ENCODE measurements around the gene WWOX.

WWOX gene

DNA sequence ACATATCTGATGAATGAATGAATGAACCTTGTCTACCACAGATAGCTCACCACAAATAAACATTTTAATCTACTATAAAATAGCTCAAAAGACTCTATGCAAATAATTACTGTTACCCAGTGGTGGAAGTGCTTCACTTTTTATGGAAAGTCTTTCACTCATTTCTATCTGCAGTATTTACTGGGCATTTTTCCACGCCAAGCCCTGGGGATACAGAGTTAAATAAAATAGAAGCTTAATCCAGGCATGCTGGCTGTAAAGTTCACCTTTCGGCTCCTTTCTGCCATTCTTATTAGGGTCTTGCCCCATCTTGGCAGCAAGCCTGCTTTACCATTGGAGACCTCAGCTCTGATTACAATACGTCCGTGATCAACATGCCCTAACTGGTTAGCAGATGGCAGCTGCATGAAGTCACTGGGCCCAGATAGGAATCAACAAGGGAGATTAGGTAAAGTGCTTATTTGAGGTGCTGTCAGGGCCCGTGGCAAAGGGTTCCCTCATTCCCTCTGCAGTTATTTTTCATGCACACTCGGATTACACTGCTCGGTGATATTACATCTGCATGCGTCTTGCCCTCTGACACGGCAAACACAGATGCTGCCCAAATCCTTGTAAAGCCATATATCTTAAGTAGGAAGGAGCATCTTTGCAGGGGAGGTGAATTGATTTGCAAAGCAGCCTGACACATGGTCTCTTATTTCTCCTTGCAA, 648.9 kb downstream of the WWOX start:
- no peaks in the 10 kb centered on the region for H3K27me3 Mint-ChIP-seq
- H3K4me3 Mint-ChIP-seq = peak overlapping the region; percentile 72
- H3K9me3 Mint-ChIP-seq = no peaks in the 10 kb centered on the region
- DNase-seq (ENCODE audit: low spot score in 2 of 2) (no peak), ATAC-seq (replicated peaks; ENCODE audit: extremely low read depth, poor library complexity, severe bottlenecking) (no peak)
- H3K4me1 Mint-ChIP-seq = peaks cover 70% of the 10 kb centered on the region
- H3K27ac Mint-ChIP-seq (ENCODE audit: low read depth) = no peak overlapping the region
- peaks cover 1% of the 10 kb centered on the region for H3K36me3 Mint-ChIP-seq (ENCODE audit: insufficient read depth)

- H3K9me3 Mint-ChIP-seq = no peaks in the 10 kb centered on the region
- H3K27ac Mint-ChIP-seq (ENCODE audit: low read depth) = peak overlapping the region; percentile 83
- H3K4me1 Mint-ChIP-seq = peaks cover 65% of the 10 kb centered on the region
- DNase-seq (ENCODE audit: low spot score in 2 of 2) (no peak), ATAC-seq (replicated peaks; ENCODE audit: extremely low read depth, poor library complexity, severe bottlenecking) (peak; percentile 84)
- no peaks in the 10 kb centered on the region for H3K36me3 Mint-ChIP-seq (ENCODE audit: insufficient read depth)
- H3K27me3 Mint-ChIP-seq = no peaks in the 10 kb centered on the region
- peak overlapping the region; percentile 72 for H3K4me3 Mint-ChIP-seq
These were observed 650.4 kb downstream of the WWOX start for GRCh38 chr16:78749745-78750268.

DNA sequence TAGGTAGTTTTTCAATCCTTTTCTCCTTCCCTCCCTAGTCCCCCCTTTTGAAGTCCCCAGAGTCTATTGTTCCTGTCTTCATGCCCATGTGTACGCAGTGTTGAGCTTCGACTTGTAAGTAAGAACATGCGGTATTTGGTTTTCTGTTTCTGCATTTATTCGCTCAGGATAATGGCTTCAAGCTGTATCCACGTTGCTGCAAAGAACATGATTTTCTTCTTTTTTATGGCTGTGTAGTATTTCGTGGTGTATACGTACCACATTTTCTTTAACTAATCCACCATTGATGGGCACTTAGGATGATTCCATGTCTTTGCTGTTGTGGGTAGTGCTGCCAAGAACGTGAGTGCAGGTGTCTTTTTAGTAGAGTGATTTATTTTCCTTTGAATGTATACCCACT, 651.2 kb downstream of the WWOX start:
- Mint-ChIP-seq H3K27ac (ENCODE audit: low read depth) (peak overlapping the region; percentile 83), H3K9me3 (no peaks in the 10 kb centered on the region), H3K36me3 (ENCODE audit: insufficient read depth) (peaks cover 2% of the 10 kb centered on the region), H3K4me1 (peaks cover 62% of the 10 kb centered on the region), H3K4me3 (peak overlapping the region; percentile 72), H3K27me3 (no peaks in the 10 kb centered on the region)
- DNase-seq (ENCODE audit: low spot score in 2 of 2) (no peak), ATAC-seq (replicated peaks; ENCODE audit: extremely low read depth, poor library complexity, severe bottlenecking) (no peak)

DNA sequence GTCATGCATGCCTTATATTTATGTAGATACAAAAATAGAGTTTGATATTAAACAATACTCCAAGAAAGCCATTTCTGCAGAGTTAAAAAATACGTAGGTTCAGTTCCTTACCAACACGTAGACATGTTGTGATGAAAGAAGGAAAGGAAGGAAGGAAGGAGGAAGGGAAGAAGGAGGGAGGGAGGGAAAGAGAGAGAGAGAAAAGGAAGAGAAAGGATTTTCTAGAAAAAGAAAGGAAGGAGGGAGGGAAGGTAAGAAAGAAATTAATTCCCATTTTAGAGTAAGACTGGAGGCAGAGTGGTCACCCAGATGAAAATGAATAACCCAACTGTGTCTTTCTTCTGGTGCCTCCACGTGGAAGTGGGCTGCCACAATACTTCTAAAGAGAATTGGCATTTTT, 652.1 kb downstream of the WWOX start:
- H3K4me3 Mint-ChIP-seq = peak overlapping the region; percentile 43
- H3K27ac Mint-ChIP-seq (ENCODE audit: low read depth) = peak overlapping the region; percentile 46
- H3K9me3 Mint-ChIP-seq = peaks cover 6% of the 10 kb centered on the region

GRCh38 chr16:78754713-78755112, 655.3 kb downstream of the WWOX start:
- Mint-ChIP-seq H3K36me3 (ENCODE audit: insufficient read depth) (peaks cover 2% of the 10 kb centered on the region), H3K27ac (ENCODE audit: low read depth) (no peak overlapping the region), H3K4me1 (peaks cover 35% of the 10 kb centered on the region), H3K27me3 (no peaks in the 10 kb centered on the region), H3K9me3 (peaks cover 7% of the 10 kb centered on the region), H3K4me3 (no peak overlapping the region)
- DNase-seq (ENCODE audit: low spot score in 2 of 2) (no peak), ATAC-seq (replicated peaks; ENCODE audit: extremely low read depth, poor library complexity, severe bottlenecking) (no peak)

More for the DNA sequence above, 652.1 kb downstream of the WWOX start:
- no peak for DNase-seq (ENCODE audit: low spot score in 2 of 2)
- ATAC-seq (replicated peaks; ENCODE audit: extremely low read depth, poor library complexity, severe bottlenecking) = no peak
- Mint-ChIP-seq H3K4me1 (peaks cover 67% of the 10 kb centered on the region), H3K27me3 (no peaks in the 10 kb centered on the region), H3K36me3 (ENCODE audit: insufficient read depth) (peaks cover 2% of the 10 kb centered on the region)

DNA sequence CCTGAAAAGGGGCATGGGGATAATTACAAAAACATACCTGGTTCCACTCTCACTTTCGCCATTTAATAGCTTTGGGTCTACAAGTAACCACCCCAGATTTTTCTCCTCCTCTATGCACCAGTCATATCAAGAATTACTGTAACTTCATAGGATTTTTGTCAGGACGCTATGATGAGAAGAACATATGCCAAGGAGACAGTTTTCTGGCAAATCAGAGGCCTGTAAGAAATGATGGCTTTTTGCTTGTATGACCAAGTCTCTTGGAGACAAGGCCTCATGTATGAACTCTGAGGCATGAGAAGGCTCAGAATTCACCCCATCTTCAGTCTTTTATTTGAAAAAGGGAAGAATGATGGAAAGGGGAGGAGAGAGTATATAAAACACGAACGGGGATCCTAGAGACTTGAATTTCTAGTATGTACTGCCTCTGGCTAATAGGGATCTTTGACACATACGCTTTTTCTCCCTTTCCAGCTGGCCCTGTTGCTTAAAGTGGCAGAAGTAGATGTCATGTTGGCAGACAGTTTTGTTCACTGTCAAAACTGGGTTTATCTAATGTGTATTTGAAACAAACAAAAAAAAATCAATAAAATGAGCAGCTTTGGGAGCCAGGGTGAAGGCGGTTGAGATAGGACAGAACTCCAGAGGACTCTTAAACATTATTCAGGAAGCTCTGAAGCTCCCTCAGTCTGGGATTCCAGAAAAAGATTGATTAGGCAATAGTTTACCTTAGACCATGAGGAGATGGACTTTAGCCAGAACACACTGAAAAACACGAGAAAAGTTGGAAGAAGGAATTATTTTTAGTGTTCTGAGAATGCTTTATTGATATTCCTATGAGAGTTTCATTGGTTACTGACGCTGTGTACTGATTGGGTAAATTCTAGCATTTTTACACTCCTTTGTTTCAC, 656.6 kb downstream of the WWOX start:
- H3K36me3 Mint-ChIP-seq (ENCODE audit: insufficient read depth) = peaks cover 2% of the 10 kb centered on the region
- no peak for DNase-seq (ENCODE audit: low spot score in 2 of 2)
- H3K9me3 Mint-ChIP-seq = peaks cover 7% of the 10 kb centered on the region
- no peak overlapping the region for H3K4me3 Mint-ChIP-seq
- H3K27me3 Mint-ChIP-seq = no peaks in the 10 kb centered on the region
- H3K4me1 Mint-ChIP-seq = peaks cover 23% of the 10 kb centered on the region
- H3K27ac Mint-ChIP-seq (ENCODE audit: low read depth) = no peak overlapping the region
- ATAC-seq (replicated peaks; ENCODE audit: extremely low read depth, poor library complexity, severe bottlenecking) = no peak

- peaks cover 12% of the 10 kb centered on the region for H3K4me1 Mint-ChIP-seq
- no peak for DNase-seq (ENCODE audit: low spot score in 2 of 2)
- H3K27ac Mint-ChIP-seq (ENCODE audit: low read depth) = no peak overlapping the region
- H3K9me3 Mint-ChIP-seq = peaks cover 7% of the 10 kb centered on the region
- H3K36me3 Mint-ChIP-seq (ENCODE audit: insufficient read depth) = peaks cover 4% of the 10 kb centered on the region
- no peak overlapping the region for H3K4me3 Mint-ChIP-seq
- no peak for ATAC-seq (replicated peaks; ENCODE audit: extremely low read depth, poor library complexity, severe bottlenecking)
- H3K27me3 Mint-ChIP-seq = no peaks in the 10 kb centered on the region
These were observed 660.1 kb downstream of the WWOX start for GRCh38 chr16:78759596-78759995.

DNA sequence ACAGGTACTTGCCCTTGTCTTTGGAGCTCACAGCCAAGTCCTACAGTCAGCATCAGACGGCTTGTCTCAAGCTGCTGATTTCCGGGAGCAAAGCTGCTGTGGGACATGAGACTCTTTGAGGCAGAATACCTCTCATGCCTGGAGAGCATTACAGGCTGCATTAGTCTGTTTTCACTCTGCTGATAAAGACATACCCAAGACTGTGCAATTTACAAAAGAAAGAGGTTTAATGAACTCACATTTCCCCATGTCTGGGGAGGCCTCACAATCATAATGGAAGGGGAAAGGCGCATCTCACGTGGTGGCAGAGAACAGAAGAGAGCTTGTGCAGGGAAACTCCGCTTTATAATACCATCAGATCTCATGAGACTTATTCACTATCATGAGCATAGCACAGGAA, 661.2 kb downstream of the WWOX start:
- Mint-ChIP-seq H3K4me3 (no peak overlapping the region), H3K36me3 (ENCODE audit: insufficient read depth) (peaks cover 2% of the 10 kb centered on the region), H3K4me1 (peaks cover 14% of the 10 kb centered on the region), H3K27me3 (no peaks in the 10 kb centered on the region), H3K27ac (ENCODE audit: low read depth) (no peak overlapping the region), H3K9me3 (peaks cover 7% of the 10 kb centered on the region)
- ATAC-seq (replicated peaks; ENCODE audit: extremely low read depth, poor library complexity, severe bottlenecking) (no peak), DNase-seq (ENCODE audit: low spot score in 2 of 2) (no peak)

DNA sequence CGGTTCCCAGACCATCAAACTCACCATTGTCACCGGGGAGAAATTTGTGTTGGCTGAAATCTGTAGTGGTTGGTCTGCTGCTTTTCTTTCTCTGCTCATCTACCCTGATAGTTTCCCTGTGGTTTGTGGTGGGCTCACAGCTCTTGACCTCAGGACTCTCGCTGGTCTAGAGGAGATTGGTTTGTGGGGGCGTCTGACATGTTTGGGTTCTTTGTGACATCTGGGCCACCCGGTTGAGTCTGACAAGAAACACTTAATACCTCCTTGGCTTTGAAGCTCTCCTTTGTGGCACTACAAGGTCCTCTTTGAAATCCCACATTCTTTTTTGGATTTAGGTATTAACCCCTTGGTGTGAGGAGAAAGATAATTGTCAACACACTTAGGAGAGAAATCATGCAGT, 662.0 kb downstream of the WWOX start:
- ATAC-seq (replicated peaks; ENCODE audit: extremely low read depth, poor library complexity, severe bottlenecking) (peak; percentile 36), DNase-seq (ENCODE audit: low spot score in 2 of 2) (no peak)
- no peak overlapping the region for H3K4me3 Mint-ChIP-seq
- H3K36me3 Mint-ChIP-seq (ENCODE audit: insufficient read depth) = peaks cover 2% of the 10 kb centered on the region
- peaks cover 12% of the 10 kb centered on the region for H3K4me1 Mint-ChIP-seq
- peaks cover 3% of the 10 kb centered on the region for H3K9me3 Mint-ChIP-seq
- H3K27me3 Mint-ChIP-seq = no peaks in the 10 kb centered on the region
- no peak overlapping the region for H3K27ac Mint-ChIP-seq (ENCODE audit: low read depth)

GRCh38 chr16:78762222-78762621, 662.8 kb downstream of the WWOX start:
- Mint-ChIP-seq H3K36me3 (ENCODE audit: insufficient read depth) (peaks cover 2% of the 10 kb centered on the region), H3K27me3 (no peaks in the 10 kb centered on the region), H3K4me3 (no peak overlapping the region), H3K27ac (ENCODE audit: low read depth) (no peak overlapping the region), H3K4me1 (peaks cover 12% of the 10 kb centered on the region), H3K9me3 (no peaks in the 10 kb centered on the region)
- no peak for DNase-seq (ENCODE audit: low spot score in 2 of 2)
- no peak for ATAC-seq (replicated peaks; ENCODE audit: extremely low read depth, poor library complexity, severe bottlenecking)

DNA sequence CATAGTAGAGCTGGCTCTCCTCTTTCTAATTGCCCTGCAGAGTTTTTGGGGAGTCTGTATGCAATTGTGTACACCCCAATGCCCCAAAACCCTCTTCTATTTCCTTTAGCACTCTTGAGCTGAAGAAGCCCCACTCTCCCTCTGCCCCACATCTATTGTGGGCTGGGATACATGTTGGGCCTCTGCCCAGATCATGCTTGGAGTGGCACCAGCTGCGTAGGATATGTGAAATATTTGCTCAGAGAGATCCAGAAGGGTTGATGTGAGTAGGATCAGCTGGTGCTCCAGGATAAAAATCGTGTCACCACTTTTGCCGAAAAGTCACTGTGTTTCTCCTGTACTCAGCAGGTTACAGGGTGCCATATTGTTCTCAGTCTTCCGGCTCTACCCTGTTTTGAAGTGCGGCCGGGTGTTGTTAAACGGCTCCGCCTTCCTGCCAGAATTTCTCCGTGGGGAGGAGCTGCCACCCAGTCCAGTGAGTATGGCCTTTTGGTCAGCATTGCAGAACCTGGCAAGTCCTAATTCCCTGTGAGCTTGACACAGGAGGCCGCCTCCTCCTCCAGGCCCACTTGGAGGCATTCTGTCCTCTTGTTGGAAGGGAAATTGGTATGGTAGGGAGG, 664.5 kb downstream of the WWOX start:
- Mint-ChIP-seq H3K4me3 (no peak overlapping the region), H3K36me3 (ENCODE audit: insufficient read depth) (peaks cover 4% of the 10 kb centered on the region), H3K27ac (ENCODE audit: low read depth) (no peak overlapping the region), H3K27me3 (no peaks in the 10 kb centered on the region), H3K4me1 (peaks cover 25% of the 10 kb centered on the region), H3K9me3 (no peaks in the 10 kb centered on the region)
- DNase-seq (ENCODE audit: low spot score in 2 of 2) = no peak
- ATAC-seq (replicated peaks; ENCODE audit: extremely low read depth, poor library complexity, severe bottlenecking) = no peak

- H3K4me1 Mint-ChIP-seq = peaks cover 30% of the 10 kb centered on the region
- H3K27ac Mint-ChIP-seq (ENCODE audit: low read depth) = no peak overlapping the region
- H3K9me3 Mint-ChIP-seq = no peaks in the 10 kb centered on the region
- no peak overlapping the region for H3K4me3 Mint-ChIP-seq
- ATAC-seq (replicated peaks; ENCODE audit: extremely low read depth, poor library complexity, severe bottlenecking) (no peak), DNase-seq (ENCODE audit: low spot score in 2 of 2) (no peak)
- no peaks in the 10 kb centered on the region for H3K27me3 Mint-ChIP-seq
- peaks cover 4% of the 10 kb centered on the region for H3K36me3 Mint-ChIP-seq (ENCODE audit: insufficient read depth)
These were observed 665.0 kb downstream of the WWOX start for GRCh38 chr16:78764478-78764877.

Data from central memory CD8-positive, alpha-beta T cell (primary cell).